Activated T-helper 9 cell treated with anti-CD3 and anti-CD28 coated beads, Interleukin-2, amount 50 U/mL, for 16 hours (primary cell): ENCODE measurements around the gene TNS3.

Experiments used
- DNase-seq: peaks from one replicate; pipeline ENCODE4 v3.0.0-alpha.2; 2020; ENCODE audit warnings: low read depth

The TNS3 gene

DNA sequence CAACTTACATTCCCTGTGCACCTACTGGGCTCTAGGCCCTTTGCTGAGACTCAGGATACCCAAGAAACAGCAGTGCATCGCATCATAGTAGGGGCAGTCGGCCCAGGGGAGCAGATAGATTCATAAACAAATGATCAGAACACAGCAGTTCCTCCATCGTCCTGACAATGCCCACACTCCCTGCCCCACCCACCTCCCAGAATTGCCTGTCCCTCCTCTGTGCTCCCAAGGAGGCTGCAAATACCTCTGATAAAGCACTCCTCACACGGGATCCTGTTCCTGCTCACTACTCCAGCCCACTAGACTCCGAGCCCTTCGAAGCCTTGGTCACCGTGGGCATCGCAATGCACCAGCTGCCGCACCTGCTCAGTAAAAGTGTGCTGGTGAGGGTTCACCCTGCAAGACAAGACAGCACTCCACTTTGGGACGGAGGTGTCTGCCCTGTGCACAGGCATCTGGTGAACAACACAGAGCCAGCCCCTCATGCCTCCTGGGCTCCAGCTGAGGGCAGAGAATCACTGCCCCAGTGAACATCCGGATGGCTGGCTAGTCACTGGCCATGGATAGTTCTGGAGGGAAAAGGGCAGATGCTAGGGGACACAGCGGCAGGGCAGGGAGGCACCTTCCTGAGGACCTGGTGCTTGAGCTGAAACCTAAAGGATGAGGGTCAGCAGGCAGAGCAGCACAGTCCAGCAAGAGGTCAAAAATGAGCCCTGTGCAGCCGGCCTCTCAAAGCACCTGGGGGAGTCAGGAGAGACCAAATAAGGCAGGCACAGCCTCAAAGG is 60.7 kb downstream of the TNS3 start:
- no peak for DNase-seq

DNA sequence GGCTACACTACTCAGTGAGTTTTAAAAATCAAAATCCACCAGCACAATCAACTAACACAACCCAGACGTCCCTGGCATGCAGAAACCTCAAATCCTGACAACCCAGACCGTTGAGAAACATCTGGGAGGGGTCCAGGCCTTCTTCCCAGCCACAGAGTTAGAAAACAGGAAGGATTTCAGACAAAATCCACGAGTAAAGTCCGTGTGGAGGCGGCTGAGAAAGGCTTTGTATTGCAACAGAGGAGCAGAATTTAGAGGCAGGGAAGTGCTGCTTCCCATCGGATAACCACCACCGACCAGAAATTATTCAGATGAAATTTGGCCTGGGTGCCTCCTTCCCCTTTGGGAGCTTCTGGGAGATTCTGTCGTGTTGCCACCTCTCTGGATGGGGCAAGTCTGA is 61.5 kb downstream of the TNS3 start:
- DNase-seq: no peak

DNA sequence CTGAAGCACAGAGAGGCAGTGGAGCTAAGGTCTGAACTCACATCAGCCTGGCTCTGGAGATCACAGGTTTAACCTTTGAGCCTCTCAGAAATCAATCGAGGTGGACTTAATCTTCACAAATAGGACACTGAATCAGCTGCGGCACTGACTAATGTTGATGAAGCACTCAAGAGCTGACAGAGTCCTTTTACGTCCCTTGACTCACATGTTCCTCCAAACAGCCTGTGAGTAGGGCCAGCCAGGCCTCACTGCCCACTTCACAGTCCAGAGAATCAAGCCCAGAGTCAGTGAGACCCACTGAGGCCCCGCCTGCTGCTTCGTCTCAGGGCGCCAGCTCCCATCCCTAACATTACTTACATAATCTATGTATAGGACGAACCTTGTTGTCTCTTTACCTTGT is 63.1 kb downstream of the TNS3 start:
- no peak for DNase-seq

- DNase-seq: no peak
Observed at GRCh38 chr7:47517821-47518480, 64.0 kb downstream of the TNS3 start.

GRCh38 chr7:47516985-47517600 is 64.8 kb downstream of the TNS3 start:
- DNase-seq: no peak

GRCh38 chr7:47516386-47516785 is 65.5 kb downstream of the TNS3 start:
- DNase-seq: no peak

DNA sequence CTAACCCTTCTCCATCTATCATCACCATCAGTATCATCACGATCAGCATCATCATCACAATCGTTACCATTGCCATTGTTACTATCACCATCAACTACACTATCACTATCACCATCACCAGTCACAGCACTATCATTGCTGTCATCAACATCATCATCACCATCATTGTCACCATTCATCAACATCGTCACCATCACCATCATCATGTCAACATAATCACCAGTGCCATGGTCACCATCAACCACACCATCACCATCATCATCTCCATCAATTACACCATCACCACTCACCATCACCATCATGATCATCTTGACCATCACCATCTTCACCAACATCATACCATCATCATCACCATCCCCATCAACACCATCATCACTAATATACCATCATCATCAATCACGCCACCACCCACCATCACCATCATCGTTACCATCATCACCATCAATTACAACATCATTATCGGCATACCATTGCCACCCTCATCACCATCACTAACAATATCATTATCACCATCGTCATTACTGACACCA is 66.5 kb downstream of the TNS3 start:
- DNase-seq: no peak

- no peak for DNase-seq
Observed at GRCh38 chr7:47514818-47515217, 67.1 kb downstream of the TNS3 start.

GRCh38 chr7:47514367-47514766 is 67.5 kb downstream of the TNS3 start:
- no peak for DNase-seq

DNA sequence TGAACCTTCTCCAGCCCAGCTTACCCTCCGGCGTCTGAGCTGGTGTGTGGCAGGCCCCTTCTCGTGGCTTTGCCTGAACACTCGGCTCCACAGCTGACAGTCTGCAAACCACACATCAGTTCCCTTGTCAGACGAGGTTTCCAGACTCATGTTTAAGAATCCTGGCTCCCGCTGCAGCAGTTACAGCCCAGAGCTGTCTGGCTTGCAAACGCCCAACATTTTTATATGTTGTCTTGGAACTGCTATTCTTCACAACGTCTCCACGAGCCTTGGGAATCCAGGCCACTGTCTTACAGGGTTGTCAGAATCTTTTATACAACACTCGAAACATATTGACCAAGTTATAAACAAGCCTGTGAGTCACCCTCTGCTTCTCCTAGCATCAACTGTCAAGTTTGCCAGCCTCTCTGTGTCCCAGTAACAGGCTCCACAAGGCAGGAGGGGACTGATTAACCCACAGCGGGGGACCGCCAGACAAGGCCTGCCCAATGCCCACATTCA is 68.1 kb downstream of the TNS3 start:
- no peak for DNase-seq

DNA sequence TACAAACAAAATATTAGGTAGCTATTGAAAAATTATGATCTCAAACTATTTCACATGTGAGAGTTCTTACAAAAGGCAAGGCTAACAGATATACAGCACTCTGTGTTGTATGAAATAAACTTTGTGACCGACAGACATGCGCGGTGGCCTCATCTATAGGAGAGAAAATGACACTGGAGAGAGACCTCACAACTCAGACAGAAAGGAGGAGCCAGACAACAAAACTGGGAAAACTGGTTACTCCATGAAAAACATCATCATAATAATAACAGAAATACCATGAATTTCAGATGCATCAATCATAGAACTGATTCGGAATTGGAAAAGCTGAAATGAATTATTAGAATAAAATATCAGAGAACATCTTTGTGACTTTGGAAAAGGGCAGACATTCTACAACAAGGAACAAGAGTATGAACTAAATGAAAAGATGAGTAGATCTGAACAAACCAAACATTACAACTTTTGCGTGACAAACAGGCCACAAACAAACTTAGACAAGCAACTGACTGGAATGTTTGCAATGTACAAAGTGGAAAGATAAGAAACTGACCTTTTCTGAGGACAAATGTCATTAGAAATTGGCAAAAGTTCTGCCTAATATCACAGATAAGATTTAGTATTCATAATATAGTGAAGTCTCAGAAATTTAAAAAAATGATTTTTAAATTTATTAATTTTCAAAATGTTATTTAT is 69.3 kb downstream of the TNS3 start:
- no peak for DNase-seq

- DNase-seq: no peak
Observed at GRCh38 chr7:47511699-47512370, 70.1 kb downstream of the TNS3 start.

DNA sequence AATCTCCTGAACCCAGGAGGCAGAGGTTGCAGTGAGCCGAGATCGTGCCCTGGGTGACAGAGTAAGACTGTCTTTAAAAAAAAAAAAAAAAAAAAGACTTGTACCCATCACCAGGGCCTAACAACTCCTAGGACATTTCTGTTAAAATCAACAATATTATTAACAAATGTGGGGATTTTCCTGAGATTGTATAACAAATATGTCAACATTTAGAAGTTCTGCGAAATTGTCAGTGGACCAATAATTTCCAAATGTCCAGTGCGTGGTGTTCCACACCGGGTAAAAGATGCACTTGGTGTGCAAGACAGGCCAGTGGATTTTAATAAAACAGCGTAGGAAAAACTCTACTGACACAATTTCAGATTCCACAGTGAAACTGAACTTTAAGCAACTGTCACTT is 71.1 kb downstream of the TNS3 start:
- no peak for DNase-seq

DNA sequence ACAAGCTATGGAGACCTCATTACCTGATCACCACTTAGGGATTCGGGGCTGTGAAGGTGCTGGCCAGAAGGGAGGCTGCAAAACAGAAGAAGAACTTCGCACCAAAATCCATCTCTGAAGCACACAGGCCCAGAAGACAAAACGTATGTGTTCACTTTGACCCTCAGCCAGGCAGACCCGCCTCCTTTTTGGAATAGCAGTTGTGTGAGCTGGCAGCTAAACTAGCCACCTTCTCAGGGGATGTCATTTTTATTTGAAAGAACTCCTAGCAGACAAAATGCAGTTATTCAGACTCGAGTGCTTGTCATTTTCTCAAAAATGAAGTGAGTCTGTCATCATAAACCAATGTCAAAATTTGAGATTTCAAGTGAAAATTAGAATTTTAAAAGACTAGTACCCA is 71.7 kb downstream of the TNS3 start:
- DNase-seq: no peak

DNA sequence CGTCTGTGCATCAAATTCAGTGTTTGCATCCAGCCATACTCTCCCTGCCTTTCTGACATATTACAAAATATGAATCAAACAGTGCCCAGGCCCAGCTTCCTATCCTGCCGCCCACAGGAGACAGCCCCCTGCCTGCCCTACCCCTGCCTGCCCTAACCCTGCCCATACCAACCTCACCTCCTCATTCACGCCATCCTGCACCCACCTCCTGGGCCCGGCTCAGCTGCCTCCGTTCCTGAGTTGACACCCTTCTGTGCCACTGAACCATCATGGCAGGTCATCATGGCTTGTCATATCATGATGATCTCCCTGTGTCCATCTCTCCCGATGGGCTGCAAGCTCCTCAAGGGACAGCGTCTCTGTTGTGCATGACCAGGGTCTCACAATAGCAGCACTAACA is 72.3 kb downstream of the TNS3 start:
- DNase-seq: no peak

DNA sequence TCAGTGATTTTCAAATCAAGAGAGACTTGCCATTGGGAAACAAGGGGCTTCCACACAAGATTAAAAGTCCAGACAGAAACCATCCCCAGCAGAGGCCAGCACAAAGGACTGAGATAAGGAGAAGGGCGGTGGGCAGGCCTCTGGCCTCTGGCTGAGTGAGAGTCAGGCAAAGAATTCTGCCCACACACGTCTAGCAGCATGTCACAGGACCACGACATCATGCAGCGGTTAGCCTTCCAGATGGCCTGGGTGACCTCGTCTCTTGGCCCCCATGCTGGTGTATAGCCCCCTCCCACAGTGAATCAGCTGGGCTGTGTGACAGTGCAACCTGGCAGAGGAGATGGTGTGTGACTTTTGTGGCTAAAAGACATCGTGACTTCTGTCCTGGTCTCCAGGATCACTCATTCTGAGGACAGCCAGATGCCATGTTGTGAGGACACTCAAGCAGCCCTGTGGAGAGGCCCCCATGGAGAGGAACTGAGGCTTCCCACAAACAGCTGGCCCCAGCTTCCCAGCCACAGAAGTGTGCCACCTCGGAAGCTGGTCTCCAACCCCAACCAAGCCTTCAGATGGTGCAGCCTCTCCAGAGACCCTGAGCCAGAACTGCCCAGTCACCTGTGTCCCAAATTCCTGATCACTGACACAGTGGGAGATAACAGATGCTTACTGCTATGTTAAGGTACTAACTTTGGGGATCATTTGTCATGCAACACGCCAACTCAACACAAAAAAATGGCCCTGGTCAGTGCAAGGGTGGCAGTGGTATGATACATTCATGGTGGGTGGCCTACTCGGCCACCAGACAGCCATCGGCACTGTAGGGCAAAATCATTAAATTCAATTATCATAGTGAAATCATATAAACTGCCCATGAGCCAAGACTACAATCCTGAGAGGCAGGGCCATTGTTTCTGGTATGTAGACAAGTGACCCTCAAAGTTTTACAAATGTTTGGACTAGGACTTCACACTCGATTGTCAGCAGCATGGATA is 73.2 kb downstream of the TNS3 start:
- DNase-seq: no peak

DNA sequence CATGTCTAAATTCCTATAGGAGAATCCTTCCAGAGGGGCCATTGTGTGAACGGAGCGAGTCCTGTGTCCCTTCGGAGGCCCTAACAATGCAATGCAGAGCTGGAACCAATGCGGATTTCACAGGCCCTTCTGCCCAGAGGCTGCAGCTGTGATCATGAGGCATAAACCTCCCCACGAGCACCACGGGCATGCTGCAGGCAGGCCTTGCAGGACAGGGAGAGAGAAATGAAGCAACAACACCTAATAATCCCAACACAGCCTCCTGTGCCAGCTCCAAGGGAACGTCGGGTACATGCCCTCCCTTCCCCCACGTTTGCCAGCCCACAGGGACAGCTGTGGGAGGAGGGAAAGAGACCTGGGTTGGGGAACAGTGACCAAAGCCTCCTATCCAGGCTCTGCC is 74.4 kb downstream of the TNS3 start:
- DNase-seq: no peak

- no peak for DNase-seq
Observed at GRCh38 chr7:47506382-47507339, 75.2 kb downstream of the TNS3 start.

GRCh38 chr7:47505312-47506007 is 76.5 kb downstream of the TNS3 start:
- no peak for DNase-seq
